ENCODE measurements around the gene TAGLN.
"Not testable (repeated sequence)": the region's sequence is repeated elsewhere in the genome, so short reads cannot be mapped to it uniquely, and the experiment has no call there.

DNA sequence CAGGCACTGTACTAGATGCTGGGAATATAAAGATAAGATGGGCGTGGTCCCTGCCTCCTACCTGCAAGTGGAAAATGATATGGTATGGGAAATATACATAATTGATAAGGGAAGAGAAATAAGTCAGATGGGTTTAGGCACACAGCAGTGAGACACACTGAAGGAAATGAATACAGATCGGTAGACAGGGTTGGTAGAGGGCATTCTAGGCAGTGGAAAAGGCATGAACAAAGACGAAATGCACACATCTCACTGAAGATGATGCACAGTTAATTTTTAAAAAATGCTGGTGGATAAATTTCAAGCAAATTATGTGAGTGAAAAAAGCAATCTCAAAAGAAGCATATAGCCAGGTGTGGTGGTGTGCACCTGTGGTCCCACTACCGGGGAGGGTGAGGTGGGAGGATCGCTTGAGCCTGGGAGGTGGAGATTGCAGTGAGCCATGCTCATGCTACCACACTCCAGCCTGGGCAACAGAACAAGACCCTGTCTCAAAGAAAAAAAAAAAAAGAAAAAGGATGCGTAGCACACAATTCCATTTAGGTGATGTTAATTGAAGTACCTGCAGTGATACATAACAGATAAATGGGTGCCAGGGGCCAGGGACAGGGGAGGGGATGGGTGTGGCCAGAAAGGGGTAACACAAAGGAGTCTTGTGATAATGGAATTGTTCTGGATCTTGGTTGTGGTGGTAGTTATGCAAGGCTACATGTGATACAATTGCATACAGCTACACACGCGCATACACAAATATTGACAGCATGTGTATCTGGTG is 10.4 kb downstream of the TAGLN start:
- TF ChIP-seq CTCF, POLR2A (IDR thresholded peaks at IDR 0.05): not testable (repeated sequence)
